Endothelial cell of umbilical vein (primary cell): ENCODE data around the gene TLX1. TPM values are rescaled to one million over a fixed set of nuclear protein-coding genes. Genes with fewer than 3 reads are reported as not detected.

Source experiments
- BruUV-seq: library from RNA; stranded (reverse); fragments of 400-500 nt; replicated peaks from 2 replicates; lab custom pipeline; 2021; lab: Mats Ljungman, UMichigan
- CTCF ChIA-PET: fragments of 300-600, 350-600 bp; sonication (Branson Sonifier 250); formaldehyde crosslinking; loops from one replicate; lab custom pipeline; 2021; ENCODE audit warnings: antibody characterized with exemption, inconsistent platforms; lab: Charles Lee
- POLR2A ChIA-PET: fragments of 300-600, 350-600 bp; sonication (Branson Sonifier 250); formaldehyde crosslinking; loops from one replicate; lab custom pipeline; 2021; ENCODE audit warnings: antibody characterized with exemption, inconsistent platforms; lab: Charles Lee
- DNase-seq: peaks from one replicate; pipeline ENCODE4 v3.0.0-alpha.2; 2011; ENCODE audit warnings: low read depth, low spot score
- FAIRE-seq: peaks from 2 replicates; lab custom pipeline; 2011; peaks lifted over from hg19 to GRCh38; lab: Jason Lieb, UNC
- H2AFZ ChIP-seq: 2 replicates; pipeline ENCODE4 v1.6.0; 2012; ENCODE audit warnings: low read depth, low read length, control low read depth, inconsistent platforms
- H3K27ac ChIP-seq: 2 replicates; pipeline ENCODE4 v1.5.1; 2011; ENCODE audit warnings: low read depth, mild to moderate bottlenecking, control low read depth, low read length, moderate library complexity; ENCODE audit not compliant: insufficient read depth
- H3K27me3 ChIP-seq, 2 experiments: 2 replicates each; pipeline versions ENCODE4 v1.6.0 to v1.6.1; 2011; ENCODE audit warnings: low read length in 2 of 2, mixed read lengths in 1 of 2; ENCODE audit not compliant: control insufficient read depth in 2 of 2, insufficient read depth in 2 of 2
- H3K36me3 ChIP-seq, 2 experiments: 2 replicates in 1 of 2; 3 replicates in 1 of 2; pipeline ENCODE4 v1.5.1; 2011; ENCODE audit warnings: low read length in 2 of 2, mild to moderate bottlenecking in 1 of 2, moderate library complexity in 1 of 2; ENCODE audit not compliant: control insufficient read depth in 2 of 2, insufficient read depth in 2 of 2; ENCODE audit errors: extremely low read depth in 1 of 2
- H3K4me1 ChIP-seq: 3 replicates; pipeline ENCODE4 v1.5.1; 2011; ENCODE audit warnings: mild to moderate bottlenecking, low read length; ENCODE audit not compliant: control insufficient read depth, insufficient read depth; ENCODE audit errors: extremely low read depth
- H3K4me2 ChIP-seq: 2 replicates; pipeline ENCODE4 v1.6.1; 2011; ENCODE audit warnings: low read length, control low read depth, mixed read lengths; ENCODE audit not compliant: insufficient read depth
- H3K4me3 ChIP-seq, 3 experiments: fragments of 200-600 bp in 1 of 3; sonication (generic), shearing (Covaris generic) in 1 of 3; replicated peaks in 1 of 3; 2 replicates each; pipeline ENCODE4 v1.5.1; 2011 to 2016; ENCODE audit warnings: control low read depth in 3 of 3, low read length in 3 of 3, mild to moderate bottlenecking in 2 of 3, inconsistent platforms in 1 of 3, low read depth in 1 of 3, moderate library complexity in 1 of 3; ENCODE audit not compliant: insufficient read depth in 1 of 3
- H3K79me2 ChIP-seq: 2 replicates; pipeline ENCODE4 v1.6.0; 2012; ENCODE audit warnings: low read length, inconsistent platforms; ENCODE audit not compliant: control insufficient read depth, insufficient read depth
- H3K9ac ChIP-seq: replicated peaks from 2 replicates; pipeline ENCODE3; 2011; ENCODE audit warnings: low read length, control low read depth; ENCODE audit not compliant: insufficient read depth; ENCODE audit errors: extremely low read depth
- H3K9me1 ChIP-seq: replicated peaks from 3 replicates; pipeline ENCODE4 v1.6.0; 2011; ENCODE audit warnings: mild to moderate bottlenecking, low read length; ENCODE audit not compliant: control insufficient read depth, insufficient read depth; ENCODE audit errors: extremely low read depth
- H3K9me3 ChIP-seq: replicated peaks from 2 replicates; pipeline ENCODE4 v1.5.1; 2012; ENCODE audit warnings: low read length, inconsistent platforms; ENCODE audit not compliant: control insufficient read depth, insufficient read depth
- H4K20me1 ChIP-seq: replicated peaks from 2 replicates; pipeline ENCODE3; 2011; ENCODE audit warnings: mild to moderate bottlenecking, low read length; ENCODE audit not compliant: control insufficient read depth, insufficient read depth; ENCODE audit errors: extremely low read depth
- CTCF ChIP-seq, 2 donors: IDR thresholded peaks; 1 replicate in 1 of 2; 2 replicates in 1 of 2; pipeline ENCODE4 v1.5.1; 2011; ENCODE audit warnings: low read length in 2 of 2, mild to moderate bottlenecking in 2 of 2, moderate library complexity in 2 of 2, control low read depth in 1 of 2, inconsistent platforms in 1 of 2, low read depth in 1 of 2; ENCODE audit not compliant: insufficient read depth in 1 of 2; ENCODE audit errors: extremely low read depth in 1 of 2
- EZH2 ChIP-seq: IDR thresholded peaks from 2 replicates; pipeline ENCODE4 v1.6.1; 2012; ENCODE audit warnings: borderline replicate concordance, low read depth, mild to moderate bottlenecking, moderate library complexity, low read length, inconsistent platforms; ENCODE audit not compliant: severe bottlenecking
- FOS ChIP-seq: IDR thresholded peaks from 2 replicates; pipeline ENCODE4 v1.6.1; 2011; ENCODE audit warnings: mild to moderate bottlenecking, low read length, moderate library complexity, borderline replicate concordance; ENCODE audit not compliant: insufficient read depth
- GATA2 ChIP-seq: IDR thresholded peaks from 2 replicates; pipeline ENCODE4 v1.7.0; 2011; ENCODE audit warnings: low read depth, mild to moderate bottlenecking, moderate library complexity, mixed read lengths, low read length; ENCODE audit not compliant: insufficient read length, insufficient read depth
- JUN ChIP-seq: IDR thresholded peaks from 2 replicates; pipeline ENCODE4 v1.6.1; 2011; ENCODE audit warnings: borderline replicate concordance, low read depth; ENCODE audit not compliant: insufficient read length, insufficient read depth
- MYC ChIP-seq: IDR thresholded peaks from one replicate; pipeline ENCODE4 v1.6.1; 2011; ENCODE audit warnings: mild to moderate bottlenecking, low read depth, low read length
- POLR2A ChIP-seq: IDR thresholded peaks from 2 replicates; pipeline ENCODE4 v1.6.1; 2012; ENCODE audit warnings: low read depth, mild to moderate bottlenecking, control low read depth, low read length
- POLR2AphosphoS5 ChIP-seq: IDR thresholded peaks from 2 replicates; pipeline ENCODE4 v1.6.1; 2012; ENCODE audit warnings: low read depth, mild to moderate bottlenecking, control low read depth, low read length, moderate library complexity; ENCODE audit not compliant: insufficient read depth
- dilution Hi-C: fragments of 300-500 bp; cut with MboI; formaldehyde crosslinking; loops from one replicate; pipeline ENCODE4 v1.15.0; 2019; ENCODE audit warnings: low sequenced_read_pairs; ENCODE audit not compliant: extremely low pct_ligation_motif_present
- intact Hi-C: fragments of 100-400 bp; cut with micrococcal nuclease; formaldehyde crosslinking; loops from one replicate; pipeline ENCODE4 v1.10.0; 2022
- polyA plus RNA-seq, 4 experiments: library from polyadenylated mRNA; depleted of rRNA in 3 of 4; stranded (reverse) in 3 of 4; unstranded in 1 of 4; fragments of >200 nt; gene quantifications; 2 replicates each; pipeline versions ENCODE4 v1.2.1 to v1.2.3, GENCODE V29; 2011 to 2012; ENCODE audit warnings: missing spikeins in 1 of 4
- total RNA-seq: library from RNA; stranded (reverse); gene quantifications from 2 replicates; pipeline ENCODE4 v1.2.3, GENCODE V29; 2021
- TF ChIP-seq, protein P1 (sequence below): IDR thresholded peaks from 2 replicates; pipeline ENCODE4 v1.6.1; 2011; ENCODE audit not compliant: insufficient read depth, insufficient read length

Gene TLX1
- total and polyA plus RNA-seq, 2 donors (not counting 3 experiments of a cell fraction or from before 2014, with no cell fraction given), result not detected

- FAIRE-seq (no peak), DNase-seq (no peak)
- CTCF ChIA-PET, result interaction anchor here (0.8 to 1.7 kb wide), 4 partner anchors 8 to 134 kb away, joined by 3 to 7 read pairs (median 4); no protein-coding TSS in a partner anchor
- POLR2A ChIA-PET, result no interaction called here
- Histone ChIP-seq H3K79me2 (no peaks in the 10 kb centered on the region), H4K20me1 (no peaks in the 10 kb centered on the region), H2AFZ (no peak overlapping the region), H3K4me1 (no peaks in the 10 kb centered on the region), H3K27ac (no peak overlapping the region), H3K27me3 (peaks cover 28 to 32% of the 10 kb centered on the region in 2 experiments), H3K9me1 (no peaks in the 10 kb centered on the region), H3K36me3 (no peaks in the 10 kb centered on the region), H3K9ac (no peak overlapping the region), H3K4me3 (no peak overlapping the region), H3K4me2 (no peak overlapping the region), H3K9me3 (no peaks in the 10 kb centered on the region)
- TF ChIP-seq CTCF (IDR thresholded peaks at IDR 0.05; ENCODE audit: extremely low read depth in 1 of 2, insufficient read depth in 1 of 2, low read depth in 1 of 2, low read length in 2 of 2) (no peak), EZH2 (no peak), GATA2 (no peak), JUN (no peak), MYC (no peak), POLR2AphosphoS5 (no peak), FOS (no peak), POLR2A (no peak)
- TF ChIP-seq, protein P1, sequence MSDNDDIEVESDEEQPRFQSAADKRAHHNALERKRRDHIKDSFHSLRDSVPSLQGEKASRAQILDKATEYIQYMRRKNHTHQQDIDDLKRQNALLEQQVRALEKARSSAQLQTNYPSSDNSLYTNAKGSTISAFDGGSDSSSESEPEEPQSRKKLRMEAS, result no peak
- dilution Hi-C loops (no loop called here), intact Hi-C loops (no loop called here)
- no TSS peak for BruUV-seq
Measured at GRCh38 chr10:101157756-101158458, 26.8 kb downstream of the TLX1 start.
